C4-2B (cell line): ENCODE measurements around the gene GTF3C5.
"Not testable (repeated sequence)": the region's sequence is repeated elsewhere in the genome, so short reads cannot be mapped to it uniquely, and the experiment has no call there.

Experiments used
- H3K27ac ChIP-seq: fragments of 450-650 bp; 2 replicates; pipeline ENCODE4 v1.5.1; 2017
- CTCF ChIP-seq: fragments of 450-650 bp; conservative IDR thresholded peaks from 2 replicates; pipeline ENCODE4 v1.5.1; 2017; ENCODE audit warnings: mild to moderate bottlenecking
- ZFX ChIP-seq: fragments of 450-650 bp; IDR thresholded peaks from 2 replicates; pipeline ENCODE4 v1.6.1; 2017

GTF3C5 gene

GRCh38 chr9:133063500-133064231 is 32.9 kb downstream of the GTF3C5 start:
- no peak overlapping the region for H3K27ac ChIP-seq
- TF ChIP-seq ZFX (no peak), CTCF (no peak)

- no peak overlapping the region for H3K27ac ChIP-seq
- TF ChIP-seq CTCF (no peak), ZFX (no peak)
Measured at GRCh38 chr9:133064241-133065069, 33.7 kb downstream of the GTF3C5 start.

- no peak for TF ChIP-seq ZFX
- no peak for TF ChIP-seq CTCF
- no peak overlapping the region for H3K27ac ChIP-seq
Measured at GRCh38 chr9:133065070-133065388, 34.2 kb downstream of the GTF3C5 start.

- no peak overlapping the region for H3K27ac ChIP-seq
- no peak for TF ChIP-seq ZFX
- TF ChIP-seq CTCF, result no peak
Measured at GRCh38 chr9:133066181-133066983, 35.6 kb downstream of the GTF3C5 start.

- no peak overlapping the region for H3K27ac ChIP-seq
- TF ChIP-seq CTCF, result no peak
- no peak for TF ChIP-seq ZFX
Measured at GRCh38 chr9:133067006-133067405, 36.2 kb downstream of the GTF3C5 start.

- H3K27ac ChIP-seq, result no peak overlapping the region
- no peak for TF ChIP-seq CTCF
- no peak for TF ChIP-seq ZFX
Measured at GRCh38 chr9:133067813-133068212, 37.0 kb downstream of the GTF3C5 start.

GRCh38 chr9:133068431-133068830 is 37.6 kb downstream of the GTF3C5 start:
- not testable (repeated sequence) for H3K27ac ChIP-seq

- not testable (repeated sequence) for H3K27ac ChIP-seq
Measured at GRCh38 chr9:133070500-133070961, 39.7 kb downstream of the GTF3C5 start.

- not testable (repeated sequence) for H3K27ac ChIP-seq
Measured at GRCh38 chr9:133070985-133071384, 40.2 kb downstream of the GTF3C5 start.
